Measurements from ENCODE around the gene SMTNL2.
"Not testable (repeated sequence)": the region's sequence is repeated elsewhere in the genome, so short reads cannot be mapped to it uniquely, and the experiment has no call there.

Gene SMTNL2

GRCh38 chr17:4560837-4561256 lies 23.5 kb upstream of the SMTNL2 start:
- DNase-seq: peak; percentile 27

GRCh38 chr17:4562015-4562969 lies 22.0 kb upstream of the SMTNL2 start:
- no peak for DNase-seq

- peak; percentile 70 for DNase-seq
Measured at GRCh38 chr17:4565209-4566141, 18.9 kb upstream of the SMTNL2 start.

DNA sequence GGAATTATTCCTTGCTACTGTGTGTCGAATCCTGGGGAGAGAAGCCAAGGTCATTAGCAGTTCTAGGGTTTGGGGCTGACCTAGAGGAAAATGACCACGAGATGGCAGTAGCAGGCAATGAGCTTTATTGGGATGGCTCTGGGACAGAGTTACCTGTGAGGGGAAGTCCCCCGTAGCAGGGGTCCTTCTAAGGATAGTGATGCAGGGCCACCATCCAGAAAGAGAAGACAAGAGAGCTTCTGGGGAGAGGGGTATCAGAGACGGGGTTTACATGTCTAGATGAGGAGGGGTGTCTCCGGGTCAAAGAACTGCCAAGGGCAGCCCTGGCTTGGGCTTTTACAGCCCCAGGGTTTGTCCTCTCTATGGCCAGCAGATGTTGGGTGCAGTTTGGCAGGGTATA lies 17.5 kb upstream of the SMTNL2 start:
- peak; percentile 62 for DNase-seq

- DNase-seq: no peak
Measured at GRCh38 chr17:4569591-4569990, 14.7 kb upstream of the SMTNL2 start.

GRCh38 chr17:4572131-4572530 lies 12.2 kb upstream of the SMTNL2 start:
- no peak for DNase-seq

DNA sequence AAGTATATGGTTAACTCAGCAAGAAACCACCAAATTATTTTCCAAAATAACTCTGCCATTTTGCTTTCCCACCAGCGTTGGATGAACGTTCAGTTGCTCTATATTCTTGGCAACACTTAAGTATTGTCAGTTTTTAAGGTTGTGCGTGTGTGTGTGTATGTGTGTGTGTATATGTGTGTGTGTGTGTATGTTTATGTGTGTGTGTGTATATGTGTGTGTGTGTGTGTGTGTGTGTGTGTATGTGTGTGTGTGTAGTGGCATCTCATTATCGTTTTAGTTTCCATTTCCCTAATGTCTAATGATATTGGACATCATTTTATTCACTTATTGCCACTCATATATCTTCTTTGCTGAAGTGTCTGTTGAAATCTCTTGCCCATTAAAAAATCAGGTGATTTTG lies 11.2 kb upstream of the SMTNL2 start:
- DNase-seq: no peak

- no peak for DNase-seq
Measured at GRCh38 chr17:4573669-4574068, 10.7 kb upstream of the SMTNL2 start.

- no peak for DNase-seq
Measured at GRCh38 chr17:4574448-4575045, 9.8 kb upstream of the SMTNL2 start.

DNA sequence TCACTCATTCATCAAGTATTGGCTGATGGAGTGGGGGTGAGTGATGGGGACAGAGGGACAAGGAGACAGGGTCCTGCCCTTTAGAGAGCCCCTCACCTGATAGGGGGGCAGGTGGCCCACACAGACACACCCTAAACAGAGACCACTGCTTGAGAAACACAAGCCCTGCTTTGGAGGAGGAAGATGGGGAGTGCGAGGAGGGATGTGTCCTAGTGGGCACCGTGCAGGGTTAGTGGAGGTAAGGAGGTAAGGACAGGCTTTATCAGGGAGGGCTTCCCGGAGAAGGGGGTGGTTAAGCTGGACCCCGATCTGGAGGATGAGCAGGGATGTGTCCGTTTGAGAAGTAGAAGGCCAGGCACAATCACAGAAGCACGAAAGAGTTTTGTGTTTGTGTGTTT lies 8.2 kb upstream of the SMTNL2 start:
- no peak for DNase-seq

- DNase-seq: peak; percentile 65
Measured at GRCh38 chr17:4576729-4577322, 7.5 kb upstream of the SMTNL2 start.

GRCh38 chr17:4577386-4577993 lies 6.8 kb upstream of the SMTNL2 start:
- peak; percentile 19 for DNase-seq

- not testable (repeated sequence) for DNase-seq
Measured at GRCh38 chr17:4578349-4578748, 6.0 kb upstream of the SMTNL2 start.

DNA sequence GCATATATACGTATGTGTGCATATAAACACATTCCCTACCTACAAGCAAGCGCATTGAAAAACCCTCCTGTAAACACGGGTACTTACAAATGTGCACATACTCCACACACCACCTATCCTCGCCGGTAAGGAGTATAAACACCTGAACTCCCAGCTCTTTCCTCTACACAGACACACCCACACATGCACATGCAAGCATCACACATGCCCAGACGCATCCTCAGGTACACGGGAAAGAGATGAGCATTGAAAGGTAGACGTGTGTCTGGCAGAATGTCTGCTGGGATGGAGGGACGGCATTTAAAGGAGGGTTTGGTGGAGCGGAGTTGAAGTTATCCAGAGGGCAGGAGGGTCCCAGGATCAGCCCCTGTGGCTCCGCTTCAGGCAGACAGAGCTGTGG lies 4.7 kb upstream of the SMTNL2 start:
- no peak for DNase-seq

DNA sequence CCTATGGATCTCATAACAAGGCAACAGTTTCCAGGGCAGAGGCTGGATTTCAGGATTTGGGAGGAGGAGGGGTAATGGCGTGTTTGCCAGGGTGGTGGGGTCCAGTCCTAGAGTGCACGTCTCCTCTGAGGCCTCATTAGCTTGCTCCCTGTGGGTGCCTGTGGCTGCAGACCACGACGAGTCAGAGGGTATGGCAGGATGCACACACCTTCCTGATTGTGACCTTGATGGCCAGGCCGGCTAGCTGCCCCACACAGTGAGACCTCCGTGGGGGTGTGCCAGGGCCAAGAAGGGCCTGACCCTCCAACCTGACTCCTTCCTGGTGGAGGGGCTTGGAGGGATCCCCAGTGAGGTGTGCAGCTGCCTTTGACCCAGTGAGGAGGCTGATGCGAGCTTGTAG lies 4.0 kb upstream of the SMTNL2 start:
- no peak for DNase-seq

DNA sequence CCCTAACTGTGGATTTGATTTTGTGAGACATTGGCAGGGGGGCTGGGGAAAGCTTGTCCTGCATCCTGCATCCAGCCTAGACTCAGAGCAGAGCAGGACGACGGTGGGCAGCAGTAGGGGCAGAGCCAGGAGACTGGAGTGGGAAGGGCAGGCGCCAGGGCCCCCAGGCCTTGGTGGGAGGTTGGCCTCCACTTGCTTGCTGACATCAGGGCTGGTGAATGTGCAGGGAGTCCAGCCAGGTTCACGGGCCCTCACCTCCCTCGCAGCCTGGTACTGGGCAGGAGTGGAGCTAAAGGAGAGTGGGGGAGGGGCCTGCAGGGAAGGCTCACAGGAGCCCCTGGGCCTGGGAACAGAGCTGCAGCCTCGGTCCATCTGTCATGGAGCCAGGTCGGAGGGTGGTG lies 2.2 kb upstream of the SMTNL2 start:
- no peak for DNase-seq

GRCh38 chr17:4582691-4583090 lies 1.6 kb upstream of the SMTNL2 start:
- no peak for DNase-seq

DNA sequence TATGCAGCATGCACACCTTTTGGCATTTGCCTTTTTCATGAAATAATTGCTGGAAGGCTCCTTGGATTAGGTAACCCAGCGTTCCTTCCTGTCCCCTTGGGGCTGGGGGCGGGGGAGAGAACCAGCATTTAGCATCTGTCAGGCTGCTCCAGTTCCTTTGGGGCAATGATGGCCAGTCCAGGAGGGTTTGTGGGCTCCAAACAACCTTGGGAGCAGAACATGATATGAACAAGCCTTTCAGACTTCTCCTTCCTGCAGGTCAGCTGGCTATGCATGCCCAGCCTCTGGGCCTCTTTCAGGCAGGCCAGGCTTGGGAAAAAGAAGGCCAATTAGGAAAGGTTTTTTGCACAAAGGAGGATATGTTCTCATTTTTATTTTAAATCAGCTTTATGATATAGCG lies 1.1 kb upstream of the SMTNL2 start:
- no peak for DNase-seq

GRCh38 chr17:4583782-4584100 lies 588 bp upstream of the SMTNL2 start:
- DNase-seq: no peak

DNA sequence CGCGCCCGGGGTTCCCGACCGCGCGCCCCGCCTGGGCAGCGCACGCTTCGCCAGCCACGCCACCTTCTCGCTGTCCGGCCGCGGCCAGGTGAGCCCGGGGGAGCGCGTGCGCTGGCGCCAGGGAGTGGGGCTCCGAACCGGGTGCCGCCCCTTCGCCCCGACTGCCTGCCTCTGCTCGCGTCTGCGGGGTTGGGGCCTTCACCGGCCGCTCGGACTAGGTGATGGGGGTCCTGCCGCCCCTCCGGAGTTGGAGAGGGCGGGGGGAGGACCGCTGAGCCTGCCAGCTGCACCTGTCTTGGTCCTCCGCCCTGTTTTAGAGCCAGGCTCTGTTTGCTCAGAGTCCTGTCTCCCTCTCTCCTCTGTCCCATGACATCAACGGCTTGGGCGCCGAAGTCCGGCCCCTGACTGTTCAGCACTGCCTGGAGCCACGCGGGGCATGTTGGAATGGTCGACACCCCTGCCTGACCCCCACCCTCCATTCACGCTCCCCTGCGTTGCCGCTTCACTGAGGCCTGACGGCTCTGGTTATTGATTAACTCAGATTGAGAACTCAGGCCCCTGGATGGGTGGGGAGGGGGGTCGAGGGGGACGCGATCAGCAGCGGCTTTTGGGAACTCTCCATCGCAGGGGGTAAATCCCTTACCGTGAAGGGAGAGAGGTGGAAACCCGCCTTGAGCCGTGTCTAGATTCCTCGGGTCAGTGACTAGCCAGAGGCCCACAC lies 748 bp downstream of the SMTNL2 start:
- DNase-seq: no peak

GRCh38 chr17:4585638-4585994 lies 1.3 kb downstream of the SMTNL2 start:
- DNase-seq: no peak

GRCh38 chr17:4586043-4586442 lies 1.7 kb downstream of the SMTNL2 start:
- DNase-seq: no peak
